Activated T-cell treated with anti-CD3 and anti-CD28 coated beads, Interleukin-2, amount 50 U/mL, for 48 hours (primary cell): ENCODE results near the gene RHOD.
A peak's percentile ranks its signal among the peaks of the same experiment; 100 is the strongest.

Experiments
- DNase-seq, 2 experiments: peaks; one replicate each; pipeline ENCODE4 v3.0.0-alpha.2; 2020

RHOD gene

GRCh38 chr11:67117672-67118180, 61.1 kb downstream of the RHOD start:
- DNase-seq: peak; percentile 60 to 69

GRCh38 chr11:67118181-67118766, 61.6 kb downstream of the RHOD start:
- peak; percentile 68 to 77 for DNase-seq

- DNase-seq: peak; percentile 96 to 98
Measured at GRCh38 chr11:67118801-67119584, 62.3 kb downstream of the RHOD start, which contains the start of gene KDM2A. Gene KDM2A, plus strand, starts transcription at chr11:67119263. Its CDS starts 2,054 bp downstream, at chr11:67121317.

- peak; percentile 50 to 51 for DNase-seq
Measured at GRCh38 chr11:67119585-67120391, 63.1 kb downstream of the RHOD start.

GRCh38 chr11:67120456-67120855, 63.8 kb downstream of the RHOD start:
- DNase-seq: no peak

- DNase-seq: no peak
Measured at GRCh38 chr11:67120881-67121710, 64.4 kb downstream of the RHOD start.
